IMR-90 (cell line): ENCODE data around the gene ILF2. TPM values are rescaled to one million over a fixed set of nuclear protein-coding genes. Genes with fewer than 3 reads are reported as not detected.
A peak's percentile ranks its signal among the peaks of the same experiment; 100 is the strongest.

Source experiments
- ATAC-seq: fragments of 200-7000 bp; cut with Tn5 transposase; 2 replicates; pipeline ENCODE4 v1.9.1; 2020; ENCODE audit warnings: low read depth, mild to moderate bottlenecking, moderate library complexity
- BruUV-seq: library from RNA; stranded (reverse); fragments of 400-500 nt; replicated peaks from 2 replicates; lab custom pipeline; 2021; lab: Mats Ljungman, UMichigan
- CTCF ChIA-PET: fragments of 300-600 bp; formaldehyde crosslinking; extraction: SDS; loops from one replicate; lab custom pipeline; 2021; ENCODE audit warnings: antibody characterized with exemption; lab: Yijun Ruan, JAX
- POLR2A ChIA-PET: fragments of 300-600 bp; sonication (Branson Sonifier 250); formaldehyde crosslinking; loops from one replicate; lab custom pipeline; 2022; ENCODE audit warnings: antibody characterized with exemption; ENCODE audit not compliant: unreplicated experiment; lab: Charles Lee
- DNase-seq: peaks from one replicate; pipeline ENCODE4 v3.0.0; 2013
- H2AFZ ChIP-seq: replicated peaks from 2 replicates; pipeline ENCODE3; 2013; ENCODE audit warnings: low read length, mild to moderate bottlenecking; ENCODE audit not compliant: poor library complexity
- H2AK5ac ChIP-seq: 2 replicates; pipeline ENCODE4 v1.6.1; 2013; ENCODE audit warnings: low read depth, low read length, inconsistent platforms
- H2AK9ac ChIP-seq: replicated peaks from 2 replicates; pipeline ENCODE3; 2013; ENCODE audit warnings: mild to moderate bottlenecking, low read depth, low read length, moderate library complexity; ENCODE audit not compliant: poor library complexity
- H2BK120ac ChIP-seq: 2 replicates; pipeline ENCODE4 v1.6.1; 2013; ENCODE audit warnings: low read depth, low read length, inconsistent platforms
- H2BK15ac ChIP-seq: 3 replicates; pipeline ENCODE4 v1.6.1; 2013; ENCODE audit warnings: low read depth, low read length, inconsistent platforms
- H2BK20ac ChIP-seq: 2 replicates; pipeline ENCODE4 v1.6.1; 2013; ENCODE audit warnings: low read depth, mild to moderate bottlenecking, inconsistent platforms, low read length, moderate library complexity
- H2BK5ac ChIP-seq: 2 replicates; pipeline ENCODE4 v1.6.1; 2013; ENCODE audit warnings: mild to moderate bottlenecking, low read depth, low read length, inconsistent platforms; ENCODE audit not compliant: poor library complexity, severe bottlenecking
- H3K14ac ChIP-seq: replicated peaks from 2 replicates; pipeline ENCODE4 v1.6.1; 2013; ENCODE audit warnings: low read depth, low read length, inconsistent platforms
- H3K18ac ChIP-seq: 2 replicates; pipeline ENCODE4 v1.6.1; 2013; ENCODE audit warnings: low read depth, low read length, control low read depth
- H3K23ac ChIP-seq: 2 replicates; pipeline ENCODE4 v1.6.1; 2013; ENCODE audit warnings: low read depth, low read length, inconsistent platforms
- H3K27ac ChIP-seq: 2 replicates; pipeline ENCODE4 v1.5.1; 2013; ENCODE audit warnings: mild to moderate bottlenecking, control low read depth, low read length; ENCODE audit not compliant: insufficient read depth
- H3K27me3 ChIP-seq: 2 replicates; pipeline ENCODE4 v1.6.1; 2013; ENCODE audit warnings: low read length; ENCODE audit not compliant: control insufficient read depth, insufficient read depth
- H3K36me3 ChIP-seq: 2 replicates; pipeline ENCODE4 v1.6.1; 2013; ENCODE audit warnings: low read length, mixed read lengths; ENCODE audit not compliant: control insufficient read depth, insufficient read depth
- H3K4ac ChIP-seq: 2 replicates; pipeline ENCODE4 v1.6.1; 2013; ENCODE audit warnings: low read depth, low read length, inconsistent platforms
- H3K4me1 ChIP-seq: 2 replicates; pipeline ENCODE4 v1.6.1; 2013; ENCODE audit warnings: low read length, mixed read lengths; ENCODE audit not compliant: control insufficient read depth, insufficient read depth
- H3K4me2 ChIP-seq: 2 replicates; pipeline ENCODE4 v1.6.1; 2013; ENCODE audit warnings: low read depth, mild to moderate bottlenecking, control low read depth, low read length, moderate library complexity
- H3K4me3 ChIP-seq: 2 replicates; pipeline ENCODE4 v1.5.1; 2013; ENCODE audit warnings: low read depth, mild to moderate bottlenecking, control low read depth, low read length, moderate library complexity; ENCODE audit not compliant: insufficient read depth
- H3K56ac ChIP-seq: 2 replicates; pipeline ENCODE4 v1.6.1; 2013; ENCODE audit warnings: low read length, inconsistent platforms; ENCODE audit not compliant: insufficient read depth; ENCODE audit errors: extremely low read depth
- H3K79me1 ChIP-seq, 2 experiments: 2 replicates each; pipeline ENCODE4 v1.6.1; 2013; ENCODE audit warnings: low read length in 2 of 2, inconsistent platforms in 1 of 2, low read depth in 1 of 2
- H3K9ac ChIP-seq: 2 replicates; pipeline ENCODE4 v1.6.1; 2013; ENCODE audit warnings: low read depth, low read length, control low read depth
- H3K9me1 ChIP-seq: 2 replicates; pipeline ENCODE4 v1.6.1; 2013; ENCODE audit warnings: low read length, inconsistent platforms; ENCODE audit not compliant: insufficient read depth
- H3K9me3 ChIP-seq: 2 replicates; pipeline ENCODE4 v1.6.1; 2013; ENCODE audit warnings: low read length; ENCODE audit not compliant: control insufficient read depth, insufficient read depth
- H4K20me1 ChIP-seq: 2 replicates; pipeline ENCODE4 v1.6.1; 2013; ENCODE audit warnings: low read length, inconsistent platforms; ENCODE audit not compliant: insufficient read depth
- H4K5ac ChIP-seq: 2 replicates; pipeline ENCODE4 v1.6.1; 2013; ENCODE audit warnings: mild to moderate bottlenecking, low read depth, low read length, control low read depth
- H4K8ac ChIP-seq, 2 experiments: 2 replicates each; pipeline ENCODE4 v1.6.1; 2013; ENCODE audit warnings: low read depth in 2 of 2, low read length in 2 of 2, control low read depth in 1 of 2, inconsistent platforms in 1 of 2
- H4K91ac ChIP-seq: 2 replicates; pipeline ENCODE4 v1.6.1; 2013; ENCODE audit warnings: low read depth, low read length, inconsistent platforms; ENCODE audit not compliant: insufficient read depth
- CEBPB ChIP-seq: IDR thresholded peaks from 2 replicates; pipeline ENCODE4 v1.6.1; 2012; ENCODE audit warnings: low read depth, low read length, improper control_type of control experiment
- MXI1 ChIP-seq: IDR thresholded peaks from 2 replicates; pipeline ENCODE4 v1.6.1; 2012; ENCODE audit warnings: low read depth, mild to moderate bottlenecking, low read length, moderate library complexity, borderline replicate concordance
- POLR2A ChIP-seq: IDR thresholded peaks from 2 replicates; pipeline ENCODE4 v1.6.1; 2012; ENCODE audit warnings: mild to moderate bottlenecking, low read depth, low read length
- RAD21 ChIP-seq: IDR thresholded peaks from 2 replicates; pipeline ENCODE4 v1.6.1; 2012; ENCODE audit warnings: low read length, improper control_type of control experiment
- RCOR1 ChIP-seq: IDR thresholded peaks from 2 replicates; pipeline ENCODE4 v1.6.1; 2012; ENCODE audit warnings: mild to moderate bottlenecking, low read length, improper control_type of control experiment; ENCODE audit not compliant: insufficient replicate concordance
- SMC3 ChIP-seq: fragments of 150-350 bp; IDR thresholded peaks from 2 replicates; pipeline ENCODE4 v1.6.1; 2016; ENCODE audit warnings: low read depth, mild to moderate bottlenecking, antibody characterized with exemption, low read length, moderate library complexity
- WGBS, 2 experiments: methylation state at CpG; one replicate each; pipeline versions ENCODE4 v1.1.5 to v1.1.7; 2013; ENCODE audit warnings: missing lambda C conversion rate in 2 of 2; ENCODE audit not compliant: insufficient read length in 1 of 2; ENCODE audit errors: extremely low coverage in 2 of 2; 5-methylcytosine and 5-hydroxymethylcytosine counted together
- dilution Hi-C: fragments of 300-500 bp; cut with HindIII; formaldehyde crosslinking; loops from one replicate; pipeline ENCODE4 v1.14.3; 2018; ENCODE audit warnings: low sequenced_read_pairs; ENCODE audit not compliant: unreplicated experiment
- in situ Hi-C: fragments of 300-500 bp; cut with MboI; formaldehyde crosslinking; loops from 3 replicates; pipeline ENCODE4 v1.14.3; 2019; ENCODE audit warnings: low sequenced_read_pairs, inconsistent platforms, mixed read lengths
- intact Hi-C: fragments of 100-400 bp; cut with micrococcal nuclease; formaldehyde crosslinking; loops from 2 replicates; pipeline ENCODE4 v1.10.0; 2022
- polyA plus RNA-seq, 3 experiments: library from polyadenylated mRNA; depleted of rRNA; stranded (reverse); fragments of >200 nt; gene quantifications; 2 replicates each; pipeline ENCODE4 v1.2.3, GENCODE V29; 2012; ENCODE audit warnings: low replicate concordance in 1 of 3
- total RNA-seq: library from RNA; depleted of rRNA; stranded (reverse); fragments of >200 nt; gene quantifications from 2 replicates; pipeline ENCODE4 v1.2.3, GENCODE V29; 2012
- TF ChIP-seq, protein P1 (sequence below): conservative IDR thresholded peaks from 2 replicates; pipeline ENCODE4 v1.5.1; 2012; ENCODE audit warnings: mild to moderate bottlenecking, low read depth, low read length, improper control_type of control experiment

Gene ILF2
- total and polyA plus RNA-seq, 2 of the 4 experiments (the other 2 are of a cell fraction), result 273 to 504 TPM

DNA sequence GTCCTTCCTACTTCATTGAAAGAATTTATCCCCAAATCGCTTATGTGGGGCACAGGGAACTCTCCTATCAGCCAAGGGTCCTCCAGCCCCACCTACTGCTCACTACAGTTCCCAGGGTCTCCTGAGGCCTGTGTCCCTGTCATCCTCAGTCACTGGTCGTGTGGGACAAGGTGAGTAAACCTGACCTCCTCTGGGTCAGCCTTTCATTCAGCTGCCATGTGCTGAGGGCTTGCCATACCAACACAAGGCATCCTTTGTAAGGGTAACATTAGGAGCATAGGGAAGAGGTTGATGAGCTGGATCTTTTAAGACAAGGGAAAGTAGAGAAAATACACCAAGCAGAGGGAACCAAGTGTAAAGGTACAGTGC, 23.5 kb downstream of the ILF2 start (continued):
- TF ChIP-seq, protein P1, sequence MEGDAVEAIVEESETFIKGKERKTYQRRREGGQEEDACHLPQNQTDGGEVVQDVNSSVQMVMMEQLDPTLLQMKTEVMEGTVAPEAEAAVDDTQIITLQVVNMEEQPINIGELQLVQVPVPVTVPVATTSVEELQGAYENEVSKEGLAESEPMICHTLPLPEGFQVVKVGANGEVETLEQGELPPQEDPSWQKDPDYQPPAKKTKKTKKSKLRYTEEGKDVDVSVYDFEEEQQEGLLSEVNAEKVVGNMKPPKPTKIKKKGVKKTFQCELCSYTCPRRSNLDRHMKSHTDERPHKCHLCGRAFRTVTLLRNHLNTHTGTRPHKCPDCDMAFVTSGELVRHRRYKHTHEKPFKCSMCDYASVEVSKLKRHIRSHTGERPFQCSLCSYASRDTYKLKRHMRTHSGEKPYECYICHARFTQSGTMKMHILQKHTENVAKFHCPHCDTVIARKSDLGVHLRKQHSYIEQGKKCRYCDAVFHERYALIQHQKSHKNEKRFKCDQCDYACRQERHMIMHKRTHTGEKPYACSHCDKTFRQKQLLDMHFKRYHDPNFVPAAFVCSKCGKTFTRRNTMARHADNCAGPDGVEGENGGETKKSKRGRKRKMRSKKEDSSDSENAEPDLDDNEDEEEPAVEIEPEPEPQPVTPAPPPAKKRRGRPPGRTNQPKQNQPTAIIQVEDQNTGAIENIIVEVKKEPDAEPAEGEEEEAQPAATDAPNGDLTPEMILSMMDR, result no peak

DNA sequence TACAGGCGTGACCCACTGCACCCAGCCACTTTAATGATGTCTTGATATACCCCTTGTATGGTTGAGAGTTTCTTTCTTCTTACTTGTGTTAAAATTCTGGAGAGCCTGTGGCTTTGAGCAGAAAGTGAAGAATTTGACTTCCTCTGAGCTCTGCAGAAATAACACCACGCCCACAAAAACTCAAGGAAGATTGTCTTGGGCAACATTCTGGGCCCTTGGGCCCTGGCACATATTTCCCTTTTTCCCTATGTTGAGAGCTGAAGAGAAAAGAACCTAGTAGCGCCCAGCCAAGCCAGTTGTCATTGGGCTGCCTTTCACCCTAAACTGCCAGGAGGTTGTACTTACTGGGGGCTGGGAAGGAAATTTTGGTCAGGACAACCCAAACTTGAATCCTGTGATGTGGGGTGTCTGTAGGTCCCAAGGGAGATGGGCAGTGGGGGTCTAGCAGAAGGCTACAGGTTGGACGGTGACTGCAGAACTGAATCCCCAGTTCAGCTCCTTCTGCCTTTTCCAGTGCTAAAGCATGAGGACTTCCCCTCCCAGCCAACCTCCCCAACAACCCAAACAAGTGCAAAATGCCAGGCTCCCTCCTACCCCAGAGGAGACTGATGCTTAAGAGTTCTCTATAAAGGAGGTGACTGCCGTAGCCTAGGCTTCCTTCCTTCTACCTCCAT, 24.0 kb downstream of the ILF2 start:
- ATAC-seq (peak; percentile 16), DNase-seq (no peak)
- WGBS, 2 experiments, result 100% methylated on average over 1 of the region's 5 CpGs; no CpG with 5 or more reads in 1 of the 2 experiments
- no peak overlapping the region for H2BK5ac ChIP-seq
- intact Hi-C loops (no loop called here), in situ Hi-C loops (loop anchor here (10.0 kb wide), 1 partner anchor 132 kb away; no protein-coding TSS in a partner anchor), dilution Hi-C loops (no loop called here)
- H3K4ac ChIP-seq, result no peak overlapping the region
- CTCF ChIA-PET, result interaction anchor here (0.8 kb wide), 1 partner anchor 136 kb away, joined by 5 read pairs; no protein-coding TSS in a partner anchor
- peaks cover 31% of the 10 kb centered on the region for H3K36me3 ChIP-seq
- no peaks in the 10 kb centered on the region for H3K9me3 ChIP-seq
- H2BK15ac ChIP-seq, result no peak overlapping the region
- peaks cover 4% of the 10 kb centered on the region for H4K20me1 ChIP-seq
- no peak overlapping the region for H3K18ac ChIP-seq
- no peak overlapping the region for H4K91ac ChIP-seq
- H3K9ac ChIP-seq, result no peak overlapping the region
- H3K4me3 ChIP-seq, result no peak overlapping the region
- no peak overlapping the region for H3K56ac ChIP-seq
- BruUV-seq, result no TSS peak
- no peak overlapping the region for H4K8ac ChIP-seq
- no peak overlapping the region for H2AK9ac ChIP-seq
- H3K4me1 ChIP-seq, result no peaks in the 10 kb centered on the region
- H3K23ac ChIP-seq, result no peak overlapping the region
- H4K5ac ChIP-seq, result no peak overlapping the region
- H3K27me3 ChIP-seq, result no peaks in the 10 kb centered on the region
- no peak overlapping the region for H2BK20ac ChIP-seq
- TF ChIP-seq CEBPB (no peak), SMC3 (no peak), RCOR1 (no peak), MXI1 (no peak), RAD21 (no peak), POLR2A (no peak)
- TF ChIP-seq, protein P1, result no peak
- POLR2A ChIA-PET, result interaction anchor here (0.5 kb wide), 1 partner anchor 311 kb away, joined by 4 read pairs; the partner anchor contains the start of gene CRTC2
- no peak overlapping the region for H2AK5ac ChIP-seq
- no peak overlapping the region for H3K14ac ChIP-seq
- no peak overlapping the region for H3K27ac ChIP-seq
- no peak overlapping the region for H2BK120ac ChIP-seq
- H3K9me1 ChIP-seq, result peaks cover 6% of the 10 kb centered on the region
- no peak overlapping the region for H2AFZ ChIP-seq
- peaks cover 7 to 40% of the 10 kb centered on the region in 2 experiments; a peak in 3 of 4 replicates for H3K79me1 ChIP-seq
- H3K4me2 ChIP-seq, result no peak overlapping the region
